ENCODE results near the gene HOXB6.

Gene HOXB6

DNA sequence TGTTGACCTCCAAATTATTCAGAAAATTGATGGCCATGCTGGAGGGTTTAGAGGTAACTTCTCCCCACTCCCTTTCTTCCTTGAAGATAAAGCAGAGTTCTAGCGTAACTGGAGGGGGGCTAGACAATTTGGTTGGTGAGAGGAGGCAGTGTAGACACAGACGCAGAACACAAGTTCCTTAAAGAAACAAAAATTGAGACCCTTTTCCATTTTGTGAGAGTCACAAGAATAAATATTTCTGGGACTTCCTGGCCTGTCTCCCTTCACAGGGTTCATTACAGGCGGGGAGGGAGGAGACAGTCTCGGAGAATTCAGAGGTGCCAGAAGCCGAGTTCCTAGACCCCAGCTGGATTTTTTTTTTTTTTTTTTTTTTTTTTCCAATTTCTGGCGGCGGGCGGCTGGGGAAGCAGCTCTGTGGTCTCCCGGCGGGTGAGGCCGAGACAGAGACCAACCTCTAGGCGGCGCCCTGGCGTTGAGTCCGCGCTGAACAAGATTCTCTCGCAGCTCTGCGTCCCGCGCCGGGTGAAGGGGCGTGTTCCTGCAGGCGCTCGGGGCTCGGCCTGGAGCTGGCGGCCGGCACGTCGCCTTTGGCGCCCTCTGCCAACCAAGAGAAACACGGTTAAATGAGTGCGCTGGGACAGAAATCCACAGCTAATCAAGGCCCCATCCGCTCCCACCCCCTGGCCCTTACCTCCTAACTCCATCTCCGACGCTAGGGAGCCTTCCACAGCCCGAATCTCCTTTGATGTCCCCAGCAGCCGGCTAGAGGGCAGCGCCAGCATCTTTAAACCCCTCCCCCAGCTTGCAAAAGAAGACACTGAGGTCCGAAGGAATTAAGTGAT is 31.6 kb upstream of the HOXB6 start (continued):
- TF ChIP-seq ZNF561 (tag by site-specific recombination; IDR thresholded peaks at IDR 0.05; ENCODE audit: borderline replicate concordance) (peak; percentile 53; the same call in 1 of the 2 replicates), ZBTB20 (tag by site-specific recombination; IDR thresholded peaks at IDR 0.05) (peak; percentile 80), ZNF341 (tag by site-specific recombination; IDR thresholded peaks at IDR 0.05; ENCODE audit: low read depth) (no peak), ZNF391 (tag by site-specific recombination; IDR thresholded peaks at IDR 0.05; ENCODE audit: borderline replicate concordance, low read depth) (no peak), REPIN1 (tag by site-specific recombination; IDR thresholded peaks at IDR 0.05; ENCODE audit: low read depth) (no peak), KLF7 (tag by site-specific recombination; IDR thresholded peaks at IDR 0.05; ENCODE audit: borderline replicate concordance) (no peak), ZNF121 (tag by site-specific recombination; IDR thresholded peaks at IDR 0.05) (no peak), ZXDB (tag by site-specific recombination; IDR thresholded peaks at IDR 0.05) (peak; percentile 54; the same call in 1 of the 2 replicates), GLI2 (tag by site-specific recombination; IDR thresholded peaks at IDR 0.05; ENCODE audit: borderline replicate concordance, low read depth) (no peak), ZNF169 (tag by site-specific recombination; IDR thresholded peaks at IDR 0.05) (no peak), ZNF830 (tag by site-specific recombination; IDR thresholded peaks at IDR 0.05; ENCODE audit: low read depth) (no peak), ZNF221 (tag by site-specific recombination; IDR thresholded peaks at IDR 0.05; ENCODE audit: borderline replicate concordance) (no peak), ZNF114 (tag by site-specific recombination; IDR thresholded peaks at IDR 0.05) (no peak), ZEB2 (tag by site-specific recombination; IDR thresholded peaks at IDR 0.05) (0 out of 2 replicates have a peak, but pooled peaks have one; percentile 36), CTCF (tag by site-specific recombination; IDR thresholded peaks at IDR 0.05) (peak; percentile 49; the same call in 1 of the 2 replicates), ZBTB17 (tag by site-specific recombination; IDR thresholded peaks at IDR 0.05) (peak; percentile 71), KLF16 (tag by site-specific recombination; IDR thresholded peaks at IDR 0.05) (0 out of 2 replicates have a peak, but pooled peaks have one; percentile 44), ZNF335 (tag by site-specific recombination; conservative IDR thresholded peaks at IDR 0.05) (peak; percentile 58), ZNF600 (tag by site-specific recombination; IDR thresholded peaks at IDR 0.05) (peak; percentile 48; the same call in 1 of the 2 replicates), ZFP37 (tag by site-specific recombination; IDR thresholded peaks at IDR 0.05) (0 out of 2 replicates have a peak, but pooled peaks have one; percentile 33)

- no peaks in the 10 kb centered on the region for H3K4me1 ChIP-seq (ENCODE audit: control insufficient read depth, insufficient read depth, low read length)
- H3K9me3 ChIP-seq (ENCODE audit: control insufficient read depth, insufficient read depth, low read depth, low read length) = no peaks in the 10 kb centered on the region
- ChIA-PET POLR2A (no interaction called here), CTCF (interaction anchor here (0.6 to 2.9 kb wide), 4 partner anchors 9 to 1389 kb away, joined by 3 to 37 read pairs (median 4); partner anchors contain the start of gene HOXB9)
- H3K36me3 ChIP-seq (ENCODE audit: control insufficient read depth in 2 of 2, insufficient read depth in 1 of 2, low read length in 2 of 2) = peaks cover 8 to 56% of the 10 kb centered on the region in 2 experiments; a peak in 2 of 3 replicates
- H3K4me3 ChIP-seq (ENCODE audit: low read depth, low read length) = no peak overlapping the region
- H3K27ac ChIP-seq (ENCODE audit: extremely low read depth, low read depth, low read length) = peak overlapping the region; percentile 4; the same call in 1 of the 2 replicates
- TF ChIP-seq SETDB1 (IDR thresholded peaks at IDR 0.05; ENCODE audit: insufficient read length, low read length) (no peak), ZNF843 (tag by site-specific recombination; IDR thresholded peaks at IDR 0.05) (no peak), EGR2 (tag by site-specific recombination; IDR thresholded peaks at IDR 0.05; ENCODE audit: low read depth) (no peak), ZNF561 (tag by site-specific recombination; IDR thresholded peaks at IDR 0.05; ENCODE audit: borderline replicate concordance) (no peak), ZNF658 (tag by site-specific recombination; IDR thresholded peaks at IDR 0.05) (no peak), ZNF37A (tag by site-specific recombination; IDR thresholded peaks at IDR 0.05) (no peak)
- TF ChIP-seq, protein P1, sequence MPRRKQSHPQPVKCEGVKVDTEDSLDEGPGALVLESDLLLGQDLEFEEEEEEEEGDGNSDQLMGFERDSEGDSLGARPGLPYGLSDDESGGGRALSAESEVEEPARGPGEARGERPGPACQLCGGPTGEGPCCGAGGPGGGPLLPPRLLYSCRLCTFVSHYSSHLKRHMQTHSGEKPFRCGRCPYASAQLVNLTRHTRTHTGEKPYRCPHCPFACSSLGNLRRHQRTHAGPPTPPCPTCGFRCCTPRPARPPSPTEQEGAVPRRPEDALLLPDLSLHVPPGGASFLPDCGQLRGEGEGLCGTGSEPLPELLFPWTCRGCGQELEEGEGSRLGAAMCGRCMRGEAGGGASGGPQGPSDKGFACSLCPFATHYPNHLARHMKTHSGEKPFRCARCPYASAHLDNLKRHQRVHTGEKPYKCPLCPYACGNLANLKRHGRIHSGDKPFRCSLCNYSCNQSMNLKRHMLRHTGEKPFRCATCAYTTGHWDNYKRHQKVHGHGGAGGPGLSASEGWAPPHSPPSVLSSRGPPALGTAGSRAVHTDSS (tag by site-specific recombination; IDR thresholded peaks at IDR 0.05) = no peak
- TF ChIP-seq, protein P2, sequence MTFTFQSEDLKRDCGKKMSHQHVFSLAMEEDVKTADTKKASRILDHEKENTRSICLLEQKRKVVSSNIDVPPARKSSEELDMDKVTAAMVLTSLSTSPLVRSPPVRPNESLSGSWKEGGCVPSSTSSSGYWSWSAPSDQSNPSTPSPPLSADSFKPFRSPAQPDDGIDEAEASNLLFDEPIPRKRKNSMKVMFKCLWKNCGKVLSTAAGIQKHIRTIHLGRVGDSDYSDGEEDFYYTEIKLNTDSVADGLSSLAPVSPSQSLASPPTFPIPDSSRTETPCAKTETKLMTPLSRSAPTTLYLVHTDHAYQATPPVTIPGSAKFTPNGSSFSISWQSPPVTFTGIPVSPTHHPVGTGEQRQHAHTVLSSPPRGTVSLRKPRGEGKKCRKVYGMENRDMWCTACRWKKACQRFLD (tag by site-specific recombination; IDR thresholded peaks at IDR 0.05) = no peak
- TF ChIP-seq, protein P3, sequence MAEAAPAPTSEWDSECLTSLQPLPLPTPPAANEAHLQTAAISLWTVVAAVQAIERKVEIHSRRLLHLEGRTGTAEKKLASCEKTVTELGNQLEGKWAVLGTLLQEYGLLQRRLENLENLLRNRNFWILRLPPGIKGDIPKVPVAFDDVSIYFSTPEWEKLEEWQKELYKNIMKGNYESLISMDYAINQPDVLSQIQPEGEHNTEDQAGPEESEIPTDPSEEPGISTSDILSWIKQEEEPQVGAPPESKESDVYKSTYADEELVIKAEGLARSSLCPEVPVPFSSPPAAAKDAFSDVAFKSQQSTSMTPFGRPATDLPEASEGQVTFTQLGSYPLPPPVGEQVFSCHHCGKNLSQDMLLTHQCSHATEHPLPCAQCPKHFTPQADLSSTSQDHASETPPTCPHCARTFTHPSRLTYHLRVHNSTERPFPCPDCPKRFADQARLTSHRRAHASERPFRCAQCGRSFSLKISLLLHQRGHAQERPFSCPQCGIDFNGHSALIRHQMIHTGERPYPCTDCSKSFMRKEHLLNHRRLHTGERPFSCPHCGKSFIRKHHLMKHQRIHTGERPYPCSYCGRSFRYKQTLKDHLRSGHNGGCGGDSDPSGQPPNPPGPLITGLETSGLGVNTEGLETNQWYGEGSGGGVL (tag by site-specific recombination; IDR thresholded peaks at IDR 0.05) = no peak
Observed at GRCh38 chr17:48634493-48635208, 29.9 kb upstream of the HOXB6 start.
